ENCODE data around the gene ZDHHC7. TPM values are rescaled to one million over a fixed set of nuclear protein-coding genes. Genes with fewer than 3 reads are reported as not detected.

Gene ZDHHC7
- total and polyA plus RNA-seq, 5 experiments from 2014 or later: 28.8 to 45.3 (median 32.5) TPM

- no peak for DNase-seq
- H3K27ac Mint-ChIP-seq: peak overlapping the region in 6 of 10 donors; percentile 8 to 86 (median 44)
- no peak for ATAC-seq
- H3K4me3 Mint-ChIP-seq: no peak overlapping the region
- POLR2A ChIA-PET: interaction anchor here (1.6 kb wide), 1 partner anchor 23 kb away, joined by 5 read pairs; the partner anchor contains the start of gene KIAA0513
- H3K4me1 Mint-ChIP-seq: peaks cover 30 to 79% (median 51%) of the 10 kb centered on the region in 4 donors
- no peaks in the 10 kb centered on the region for H3K9me3 Mint-ChIP-seq
- H3K36me3 Mint-ChIP-seq: peaks cover 0 to 6% (median 2%) of the 10 kb centered on the region in 3 donors
- H3K27me3 Mint-ChIP-seq: peaks cover 0 to 1% (median 0%) of the 10 kb centered on the region in 5 donors
These were observed 39.8 kb upstream of the ZDHHC7 start for GRCh38 chr16:85051067-85051581.

- Mint-ChIP-seq H3K36me3 (peaks cover 0 to 6% (median 2%) of the 10 kb centered on the region in 3 donors), H3K9me3 (no peaks in the 10 kb centered on the region), H3K27me3 (peaks cover 0 to 1% (median 0%) of the 10 kb centered on the region in 5 donors), H3K4me3 (peak overlapping the region in 3 of 10 donors; percentile 3 to 59 (median 27)), H3K27ac (peak overlapping the region in 3 of 10 donors; percentile 57 to 61 (median 58)), H3K4me1 (peaks cover 27 to 77% (median 45%) of the 10 kb centered on the region in 4 donors)
- POLR2A ChIA-PET: interaction anchor here (1.6 kb wide), 1 partner anchor 22 kb away, joined by 5 read pairs; the partner anchor contains the start of gene KIAA0513
- ATAC-seq (no peak), DNase-seq (no peak)
These were observed 38.5 kb upstream of the ZDHHC7 start for GRCh38 chr16:85049706-85050305.

GRCh38 chr16:85048921-85049562 is 37.7 kb upstream of the ZDHHC7 start:
- Mint-ChIP-seq H3K27me3 (peaks cover 0 to 1% (median 0%) of the 10 kb centered on the region in 5 donors), H3K4me1 (peaks cover 27 to 73% (median 43%) of the 10 kb centered on the region in 4 donors), H3K9me3 (no peaks in the 10 kb centered on the region), H3K4me3 (peak overlapping the region in 3 of 10 donors; percentile 64 to 73 (median 69)), H3K27ac (peak overlapping the region in 7 of 10 donors; percentile 58 to 90 (median 68)), H3K36me3 (peaks cover 0 to 7% (median 2%) of the 10 kb centered on the region in 3 donors)
- ATAC-seq (no peak), DNase-seq (no peak)
- POLR2A ChIA-PET: interaction anchor here (0.5 to 4.7 kb wide), 3 partner anchors 14 to 435 kb away, joined by 3 to 26 read pairs (median 3); partner anchors contain the start of gene KIAA0513

GRCh38 chr16:85047867-85048455 is 36.6 kb upstream of the ZDHHC7 start:
- Mint-ChIP-seq H3K4me1 (peaks cover 27 to 69% (median 41%) of the 10 kb centered on the region in 4 donors), H3K4me3 (peak overlapping the region in 9 of 10 donors; percentile 35 to 83 (median 73)), H3K36me3 (peaks cover 0 to 9% (median 2%) of the 10 kb centered on the region in 3 donors), H3K27me3 (peaks cover 0 to 1% (median 0%) of the 10 kb centered on the region in 5 donors), H3K27ac (peak overlapping the region in 9 of 10 donors; percentile 73 to 93 (median 86)), H3K9me3 (no peaks in the 10 kb centered on the region)
- POLR2A ChIA-PET: interaction anchor here (0.6 to 4.7 kb wide), 3 partner anchors 8 to 20 kb away, joined by 3 to 26 read pairs (median 17); partner anchors contain the start of gene KIAA0513
- DNase-seq (no peak), ATAC-seq (no peak)

GRCh38 chr16:85046931-85047866 is 35.9 kb upstream of the ZDHHC7 start:
- H3K4me3 Mint-ChIP-seq: peak overlapping the region; percentile 58 to 83 (median 72)
- DNase-seq: peak in 3 of 10 donors; percentile 12 to 30 (median 21)
- H3K27ac Mint-ChIP-seq: peak overlapping the region; percentile 83 to 93 (median 89)
- H3K27me3 Mint-ChIP-seq: peaks cover 0 to 1% (median 0%) of the 10 kb centered on the region in 5 donors
- H3K36me3 Mint-ChIP-seq: peaks cover 0 to 9% (median 2%) of the 10 kb centered on the region in 3 donors
- peak; percentile 84 to 96 for ATAC-seq
- POLR2A ChIA-PET: interaction anchor here (0.6 to 4.7 kb wide), 4 partner anchors 9 to 36 kb away, joined by 3 to 26 read pairs (median 10); partner anchors contain the start of genes KIAA0513 and ZDHHC7
- H3K9me3 Mint-ChIP-seq: no peaks in the 10 kb centered on the region
- H3K4me1 Mint-ChIP-seq: peaks cover 25 to 66% (median 41%) of the 10 kb centered on the region in 4 donors

GRCh38 chr16:85046472-85046916 is 35.2 kb upstream of the ZDHHC7 start:
- H3K27ac Mint-ChIP-seq: peak overlapping the region; percentile 11 to 93 (median 86)
- DNase-seq (no peak), ATAC-seq (no peak)

GRCh38 chr16:85045641-85046471 is 34.5 kb upstream of the ZDHHC7 start:
- Mint-ChIP-seq H3K4me3 (peak overlapping the region in 6 of 10 donors; percentile 23 to 75 (median 68)), H3K9me3 (no peaks in the 10 kb centered on the region), H3K36me3 (peaks cover 0 to 6% (median 2%) of the 10 kb centered on the region in 3 donors), H3K27me3 (peaks cover 0 to 1% (median 0%) of the 10 kb centered on the region in 5 donors), H3K27ac (peak overlapping the region; percentile 17 to 94 (median 78)), H3K4me1 (peaks cover 21 to 58% (median 39%) of the 10 kb centered on the region in 4 donors)
- peak in 1 of 10 donors; percentile 39 for DNase-seq
- no peak for ATAC-seq
- POLR2A ChIA-PET: interaction anchor here (1.4 to 4.7 kb wide), 2 partner anchors 10 to 18 kb away, joined by 17 to 26 read pairs; partner anchors contain the start of gene KIAA0513

More at GRCh38 chr16:85046472-85046916, 35.2 kb upstream of the ZDHHC7 start:
- Mint-ChIP-seq H3K4me1 (peaks cover 24 to 64% (median 39%) of the 10 kb centered on the region in 4 donors), H3K36me3 (peaks cover 0 to 8% (median 2%) of the 10 kb centered on the region in 3 donors), H3K4me3 (peak overlapping the region in 7 of 10 donors; percentile 30 to 83 (median 74)), H3K9me3 (no peaks in the 10 kb centered on the region), H3K27me3 (peaks cover 0 to 1% (median 0%) of the 10 kb centered on the region in 5 donors)
- POLR2A ChIA-PET: interaction anchor here (1.4 to 4.7 kb wide), 2 partner anchors 9 to 19 kb away, joined by 17 to 26 read pairs; partner anchors contain the start of gene KIAA0513

- DNase-seq (no peak), ATAC-seq (no peak)
- Mint-ChIP-seq H3K27me3 (peaks cover 0 to 1% (median 0%) of the 10 kb centered on the region in 5 donors), H3K4me3 (no peak overlapping the region), H3K9me3 (no peaks in the 10 kb centered on the region), H3K4me1 (peaks cover 20 to 53% (median 39%) of the 10 kb centered on the region in 4 donors), H3K27ac (peak overlapping the region in 1 of 10 donors; percentile 60), H3K36me3 (peaks cover 0 to 6% (median 2%) of the 10 kb centered on the region in 3 donors)
- POLR2A ChIA-PET: interaction anchor here (4.7 kb wide), 1 partner anchor 17 kb away, joined by 26 read pairs; the partner anchor contains the start of gene KIAA0513
These were observed 33.7 kb upstream of the ZDHHC7 start for GRCh38 chr16:85045077-85045476.

GRCh38 chr16:85042606-85043005 is 31.3 kb upstream of the ZDHHC7 start:
- H3K36me3 Mint-ChIP-seq: peaks cover 0 to 3% (median 0%) of the 10 kb centered on the region in 3 donors
- H3K27me3 Mint-ChIP-seq: no peaks in the 10 kb centered on the region
- no peaks in the 10 kb centered on the region for H3K9me3 Mint-ChIP-seq
- POLR2A ChIA-PET: no interaction called here
- H3K4me1 Mint-ChIP-seq: peaks cover 14 to 30% (median 22%) of the 10 kb centered on the region in 4 donors
- no peak for ATAC-seq
- H3K4me3 Mint-ChIP-seq: no peak overlapping the region
- DNase-seq: no peak
- H3K27ac Mint-ChIP-seq: peak overlapping the region in 1 of 10 donors; percentile 39

GRCh38 chr16:85042167-85042526 is 30.8 kb upstream of the ZDHHC7 start:
- DNase-seq (no peak), ATAC-seq (no peak)
- Mint-ChIP-seq H3K36me3 (peaks cover 0 to 3% (median 1%) of the 10 kb centered on the region in 3 donors), H3K4me3 (no peak overlapping the region), H3K27me3 (no peaks in the 10 kb centered on the region), H3K27ac (no peak overlapping the region), H3K9me3 (no peaks in the 10 kb centered on the region), H3K4me1 (peaks cover 12 to 26% (median 18%) of the 10 kb centered on the region in 4 donors)
- POLR2A ChIA-PET: no interaction called here
